ENCODE data around the gene ZGRF1. TPM values are rescaled to one million over a fixed set of nuclear protein-coding genes. Genes with fewer than 3 reads are reported as not detected.

ZGRF1 gene
- total and polyA plus RNA-seq, 2 donors (not counting 3 experiments of a cell fraction or from before 2014, with no cell fraction given): 2.4 to 14.4 TPM

- Histone ChIP-seq H3K79me2 (ENCODE audit: control insufficient read depth, insufficient read depth, low read length) (no peaks in the 10 kb centered on the region), H2AFZ (ENCODE audit: low read depth, low read length) (no peak overlapping the region), H3K9ac (replicated peaks; ENCODE audit: extremely low read depth, insufficient read depth, low read length) (no peak overlapping the region), H3K4me3 (replicated peaks in 1 of 3; ENCODE audit: insufficient read depth in 1 of 3, low read depth in 1 of 3, low read length in 3 of 3) (no peak overlapping the region), H3K4me1 (ENCODE audit: control insufficient read depth, extremely low read depth, insufficient read depth, low read length) (peaks cover 10% of the 10 kb centered on the region), H3K27ac (ENCODE audit: insufficient read depth, low read depth, low read length) (no peak overlapping the region), H3K9me1 (replicated peaks; ENCODE audit: control insufficient read depth, extremely low read depth, insufficient read depth, low read length) (no peaks in the 10 kb centered on the region), H3K4me2 (ENCODE audit: insufficient read depth, low read length) (no peak overlapping the region), H4K20me1 (replicated peaks; ENCODE audit: control insufficient read depth, extremely low read depth, insufficient read depth, low read length) (peaks cover 3% of the 10 kb centered on the region), H3K36me3 (ENCODE audit: control insufficient read depth in 2 of 2, extremely low read depth in 1 of 2, insufficient read depth in 2 of 2, low read length in 2 of 2) (no peaks in the 10 kb centered on the region), H3K9me3 (replicated peaks; ENCODE audit: control insufficient read depth, insufficient read depth, low read length) (no peaks in the 10 kb centered on the region), H3K27me3 (ENCODE audit: control insufficient read depth in 2 of 2, insufficient read depth in 2 of 2, low read length in 2 of 2) (peaks cover 81 to 97% of the 10 kb centered on the region in 2 experiments)
- dilution Hi-C loops (cut with MboI; ENCODE audit: extremely low pct_ligation_motif_present, low sequenced_read_pairs) (no loop called here), intact Hi-C loops (cut with micrococcal nuclease) (loop anchor here (5.0 kb wide), 5 partner anchors 116 to 459 kb away; partner anchors contain the start of genes AP1AR, LARP7 and ZGRF1)
- FAIRE-seq (no peak), DNase-seq (ENCODE audit: low read depth, low spot score) (no peak)
- POLR2A ChIA-PET: no interaction called here
- BruUV-seq (replicated peaks): no TSS peak
- CTCF ChIA-PET: interaction anchor here (1.1 to 1.6 kb wide), 4 partner anchors 10 to 194 kb away, joined by 3 to 4 read pairs (median 4); no protein-coding TSS in a partner anchor
- TF ChIP-seq FOS (IDR thresholded peaks at IDR 0.05; ENCODE audit: borderline replicate concordance, insufficient read depth, low read length): no peak
- TF ChIP-seq EZH2 (IDR thresholded peaks at IDR 0.05; ENCODE audit: borderline replicate concordance, low read depth, low read length, severe bottlenecking): peak; percentile 88
Observed at GRCh38 chr4:112521123-112522023, 115.3 kb downstream of the ZGRF1 start.

GRCh38 chr4:112520598-112521122 lies 116.0 kb downstream of the ZGRF1 start:
- dilution Hi-C loops (cut with MboI; ENCODE audit: extremely low pct_ligation_motif_present, low sequenced_read_pairs) (no loop called here), intact Hi-C loops (cut with micrococcal nuclease) (loop anchor here (5.0 kb wide), 5 partner anchors 117 to 458 kb away; partner anchors contain the start of genes AP1AR, LARP7 and ZGRF1)
- Histone ChIP-seq H3K4me2 (ENCODE audit: insufficient read depth, low read length) (no peak overlapping the region), H3K9me1 (replicated peaks; ENCODE audit: control insufficient read depth, extremely low read depth, insufficient read depth, low read length) (no peaks in the 10 kb centered on the region), H3K36me3 (ENCODE audit: control insufficient read depth in 2 of 2, extremely low read depth in 1 of 2, insufficient read depth in 2 of 2, low read length in 2 of 2) (no peaks in the 10 kb centered on the region), H3K9me3 (replicated peaks; ENCODE audit: control insufficient read depth, insufficient read depth, low read length) (no peaks in the 10 kb centered on the region), H3K27ac (ENCODE audit: insufficient read depth, low read depth, low read length) (no peak overlapping the region), H3K4me1 (ENCODE audit: control insufficient read depth, extremely low read depth, insufficient read depth, low read length) (peaks cover 12% of the 10 kb centered on the region), H4K20me1 (replicated peaks; ENCODE audit: control insufficient read depth, extremely low read depth, insufficient read depth, low read length) (peaks cover 3% of the 10 kb centered on the region), H2AFZ (ENCODE audit: low read depth, low read length) (no peak overlapping the region), H3K79me2 (ENCODE audit: control insufficient read depth, insufficient read depth, low read length) (no peaks in the 10 kb centered on the region), H3K27me3 (ENCODE audit: control insufficient read depth in 2 of 2, insufficient read depth in 2 of 2, low read length in 2 of 2) (peaks cover 82 to 96% of the 10 kb centered on the region in 2 experiments), H3K9ac (replicated peaks; ENCODE audit: extremely low read depth, insufficient read depth, low read length) (no peak overlapping the region), H3K4me3 (replicated peaks in 1 of 3; ENCODE audit: insufficient read depth in 1 of 3, low read depth in 1 of 3, low read length in 3 of 3) (no peak overlapping the region)
- ChIA-PET CTCF (interaction anchor here (1.1 to 1.6 kb wide), 5 partner anchors 10 to 193 kb away, joined by 3 to 4 read pairs (median 3); no protein-coding TSS in a partner anchor), POLR2A (no interaction called here)
- FAIRE-seq (no peak), DNase-seq (ENCODE audit: low read depth, low spot score) (no peak)
- no TSS peak for BruUV-seq (replicated peaks)
- TF ChIP-seq FOS (IDR thresholded peaks at IDR 0.05; ENCODE audit: borderline replicate concordance, insufficient read depth, low read length): no peak
- TF ChIP-seq POLR2A (IDR thresholded peaks at IDR 0.05; ENCODE audit: low read depth, low read length): no peak
- no peak for TF ChIP-seq CTCF (IDR thresholded peaks at IDR 0.05; ENCODE audit: extremely low read depth in 1 of 2, insufficient read depth in 1 of 2, low read depth in 1 of 2, low read length in 2 of 2)
- no peak for TF ChIP-seq EZH2 (IDR thresholded peaks at IDR 0.05; ENCODE audit: borderline replicate concordance, low read depth, low read length, severe bottlenecking)

All from endothelial cell of umbilical vein (primary cell).